Activated CD8-positive, alpha-beta T cell treated with anti-CD3 and anti-CD28 coated beads for 36 hours (primary cell): ENCODE measurements around the gene INPP5A. TPM values are rescaled to one million over a fixed set of nuclear protein-coding genes. Genes with fewer than 3 reads are reported as not detected.

Source experiments
- ATAC-seq: fragments of 200-7000 bp; cut with Tn5 transposase; one replicate; pipeline ENCODE4 v1.10.0; 2021; ENCODE audit warnings: mild to moderate bottlenecking, moderate library complexity
- CTCF ChIA-PET: fragments of 350-600 bp; sonication (Branson Sonifier 250); formaldehyde crosslinking; loops from one replicate; lab custom pipeline; 2021; ENCODE audit warnings: antibody characterized with exemption; lab: Charles Lee
- POLR2A ChIA-PET: fragments of 350-600 bp; sonication (Branson Sonifier 250); formaldehyde crosslinking; loops from one replicate; lab custom pipeline; 2021; ENCODE audit warnings: antibody characterized with exemption; lab: Charles Lee
- DNase-seq: peaks from one replicate; pipeline ENCODE4 v3.0.0-alpha.2; 2020
- H3K27ac Mint-ChIP-seq: one replicate; pipeline ENCODE4 v1.8.0; 2021; ENCODE audit warnings: mild to moderate bottlenecking, mixed read lengths
- H3K27me3 Mint-ChIP-seq: one replicate; pipeline ENCODE4 v1.8.0; 2021; ENCODE audit warnings: mixed read lengths
- H3K36me3 Mint-ChIP-seq: one replicate; pipeline ENCODE4 v1.8.0; 2021; ENCODE audit warnings: low read depth, mixed read lengths
- H3K4me1 Mint-ChIP-seq: one replicate; pipeline ENCODE4 v1.8.0; 2021; ENCODE audit warnings: low read depth, mixed read lengths
- H3K4me3 Mint-ChIP-seq: one replicate; pipeline ENCODE4 v1.8.0; 2021; ENCODE audit warnings: mild to moderate bottlenecking, moderate library complexity, mixed read lengths
- H3K9me3 Mint-ChIP-seq: one replicate; pipeline ENCODE4 v1.8.0; 2021; ENCODE audit warnings: mixed read lengths
- CTCF ChIP-seq: fragments of 200-600 bp; IDR thresholded peaks from one replicate; pipeline ENCODE4 v1.8.0; 2022; ENCODE audit warnings: antibody characterized with exemption, mild to moderate bottlenecking
- intact Hi-C: fragments of 100-400 bp; cut with micrococcal nuclease; formaldehyde crosslinking; loops from one replicate; pipeline ENCODE4 v1.10.0; 2022
- total RNA-seq, 2 experiments: library from RNA; stranded (reverse); gene quantifications; one replicate each; pipeline ENCODE4 v1.2.3, GENCODE V29; 2021

Gene INPP5A
- total RNA-seq, 2 experiments from 2014 or later: 9.6 to 10.4 TPM

- Mint-ChIP-seq H3K27me3 (no peaks in the 10 kb centered on the region), H3K36me3 (no peaks in the 10 kb centered on the region), H3K27ac (no peak overlapping the region), H3K4me1 (peaks cover 3% of the 10 kb centered on the region), H3K9me3 (no peaks in the 10 kb centered on the region), H3K4me3 (no peak overlapping the region)
- POLR2A ChIA-PET: no interaction called here
- no peak for TF ChIP-seq CTCF
- CTCF ChIA-PET: no interaction called here
- DNase-seq (no peak), ATAC-seq (no peak)
- intact Hi-C loops: no loop called here
Observed at GRCh38 chr10:132646443-132647097, 109.0 kb downstream of the INPP5A start.

GRCh38 chr10:132647424-132647823 is 109.8 kb downstream of the INPP5A start:
- Mint-ChIP-seq H3K36me3 (no peaks in the 10 kb centered on the region), H3K4me3 (no peak overlapping the region), H3K27me3 (no peaks in the 10 kb centered on the region), H3K27ac (no peak overlapping the region), H3K4me1 (no peaks in the 10 kb centered on the region), H3K9me3 (no peaks in the 10 kb centered on the region)
- POLR2A ChIA-PET: no interaction called here
- CTCF ChIA-PET: no interaction called here
- TF ChIP-seq CTCF: no peak
- intact Hi-C loops: no loop called here
- DNase-seq (no peak), ATAC-seq (no peak)

GRCh38 chr10:132648072-132648850 is 110.7 kb downstream of the INPP5A start:
- Mint-ChIP-seq H3K27me3 (no peaks in the 10 kb centered on the region), H3K36me3 (no peaks in the 10 kb centered on the region), H3K4me1 (no peaks in the 10 kb centered on the region), H3K4me3 (no peak overlapping the region), H3K9me3 (no peaks in the 10 kb centered on the region), H3K27ac (no peak overlapping the region)
- CTCF ChIA-PET: interaction anchor here (1.2 kb wide), 1 partner anchor 189 kb away, joined by 4 read pairs; no protein-coding TSS in a partner anchor
- ATAC-seq (no peak), DNase-seq (no peak)
- POLR2A ChIA-PET: no interaction called here
- no peak for TF ChIP-seq CTCF
- intact Hi-C loops: no loop called here

GRCh38 chr10:132648851-132649528 is 111.4 kb downstream of the INPP5A start:
- POLR2A ChIA-PET: interaction anchor here (0.9 kb wide), 1 partner anchor 8 kb away, joined by 3 read pairs; no protein-coding TSS in a partner anchor
- CTCF ChIA-PET: interaction anchor here (1.2 kb wide), 1 partner anchor 190 kb away, joined by 4 read pairs; no protein-coding TSS in a partner anchor
- H3K4me1 Mint-ChIP-seq: no peaks in the 10 kb centered on the region
- no peaks in the 10 kb centered on the region for H3K36me3 Mint-ChIP-seq
- ATAC-seq (no peak), DNase-seq (no peak)
- no peaks in the 10 kb centered on the region for H3K9me3 Mint-ChIP-seq
- H3K4me3 Mint-ChIP-seq: no peak overlapping the region
- no peak for TF ChIP-seq CTCF
- intact Hi-C loops: no loop called here
- H3K27me3 Mint-ChIP-seq: no peaks in the 10 kb centered on the region
- H3K27ac Mint-ChIP-seq: no peak overlapping the region
